Measurements from ENCODE around the gene LILRA6.

Gene LILRA6

DNA sequence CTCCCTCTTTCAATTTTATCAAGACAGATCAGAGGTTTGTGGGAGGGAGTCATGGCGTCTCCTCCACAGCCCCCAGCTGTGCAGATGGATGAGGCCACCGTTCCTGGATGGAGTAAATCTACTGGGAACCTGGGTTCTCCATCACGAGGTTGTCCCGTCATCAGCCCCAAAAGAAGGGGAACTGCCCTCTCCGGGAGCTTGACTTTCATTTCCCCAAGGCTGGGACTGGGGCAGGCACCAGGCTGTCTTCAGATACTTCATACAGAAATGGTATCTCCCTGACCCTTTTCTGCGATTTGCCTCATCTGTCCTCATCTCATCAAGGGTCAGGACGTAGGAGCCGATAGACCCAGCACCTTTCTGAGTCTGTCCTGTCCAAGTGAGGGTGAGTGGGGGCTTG lies 28.5 kb upstream of the LILRA6 start:
- TF ChIP-seq, protein P1, sequence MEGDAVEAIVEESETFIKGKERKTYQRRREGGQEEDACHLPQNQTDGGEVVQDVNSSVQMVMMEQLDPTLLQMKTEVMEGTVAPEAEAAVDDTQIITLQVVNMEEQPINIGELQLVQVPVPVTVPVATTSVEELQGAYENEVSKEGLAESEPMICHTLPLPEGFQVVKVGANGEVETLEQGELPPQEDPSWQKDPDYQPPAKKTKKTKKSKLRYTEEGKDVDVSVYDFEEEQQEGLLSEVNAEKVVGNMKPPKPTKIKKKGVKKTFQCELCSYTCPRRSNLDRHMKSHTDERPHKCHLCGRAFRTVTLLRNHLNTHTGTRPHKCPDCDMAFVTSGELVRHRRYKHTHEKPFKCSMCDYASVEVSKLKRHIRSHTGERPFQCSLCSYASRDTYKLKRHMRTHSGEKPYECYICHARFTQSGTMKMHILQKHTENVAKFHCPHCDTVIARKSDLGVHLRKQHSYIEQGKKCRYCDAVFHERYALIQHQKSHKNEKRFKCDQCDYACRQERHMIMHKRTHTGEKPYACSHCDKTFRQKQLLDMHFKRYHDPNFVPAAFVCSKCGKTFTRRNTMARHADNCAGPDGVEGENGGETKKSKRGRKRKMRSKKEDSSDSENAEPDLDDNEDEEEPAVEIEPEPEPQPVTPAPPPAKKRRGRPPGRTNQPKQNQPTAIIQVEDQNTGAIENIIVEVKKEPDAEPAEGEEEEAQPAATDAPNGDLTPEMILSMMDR (IDR thresholded peaks at IDR 0.05), result no peak

DNA sequence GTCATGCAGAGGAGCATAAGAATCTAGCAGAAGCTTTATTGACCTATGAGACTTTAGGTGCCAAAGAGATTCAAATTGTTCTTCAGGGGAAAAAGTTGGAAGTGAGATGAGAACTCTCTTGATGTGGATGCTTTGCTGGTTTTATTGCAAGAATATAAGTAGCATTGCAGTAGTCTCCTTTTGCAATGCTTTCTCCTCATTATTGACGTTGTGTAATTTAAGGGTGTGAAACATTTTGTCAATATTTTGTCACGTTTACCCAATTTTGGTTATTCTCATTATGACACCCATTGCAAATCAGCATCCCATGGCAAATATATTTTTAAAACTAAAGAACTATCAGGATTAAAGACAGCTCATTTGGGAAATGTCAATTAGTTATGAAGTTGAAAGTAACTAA lies 26.3 kb upstream of the LILRA6 start:
- TF ChIP-seq, protein P1 (IDR thresholded peaks at IDR 0.05), result no peak

DNA sequence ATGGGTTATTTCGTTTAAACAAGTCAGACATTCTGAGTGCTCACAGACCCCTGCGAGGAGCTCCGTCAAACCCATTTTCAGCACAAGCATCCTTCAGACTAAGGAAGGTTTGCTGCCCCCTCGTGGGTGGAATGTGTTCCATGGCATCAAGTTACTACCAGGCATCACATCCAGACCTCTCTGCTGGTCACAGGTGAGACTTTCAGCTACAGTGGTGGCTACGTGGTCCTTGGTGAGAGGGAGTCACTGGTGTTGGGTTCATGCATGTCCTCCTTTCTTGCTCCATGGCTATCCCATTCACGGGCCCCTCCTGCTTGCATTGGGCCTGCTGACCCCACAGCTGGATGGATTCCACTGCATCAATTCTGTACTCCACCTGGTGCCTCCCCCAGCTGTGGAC lies 23.5 kb upstream of the LILRA6 start:
- TF ChIP-seq, protein P1 (IDR thresholded peaks at IDR 0.05), result peak; percentile 79

DNA sequence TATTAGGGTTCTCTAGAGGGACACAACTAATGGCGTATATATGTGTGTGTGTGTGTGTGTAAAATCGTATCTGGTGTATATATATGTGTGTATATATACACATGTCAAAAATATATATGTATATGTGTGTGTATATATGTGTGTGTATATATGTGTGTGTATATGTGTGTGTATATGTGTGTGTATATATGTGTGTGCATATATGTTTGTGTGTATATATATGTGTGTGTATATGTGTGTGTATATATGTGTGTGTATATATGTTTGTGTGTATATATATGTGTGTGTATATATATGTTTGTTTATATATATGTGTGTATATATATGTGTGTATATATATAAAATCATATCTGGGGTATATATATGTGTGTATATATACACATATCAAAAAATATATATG lies 19.9 kb upstream of the LILRA6 start:
- TF ChIP-seq, protein P1 (IDR thresholded peaks at IDR 0.05), result no peak

DNA sequence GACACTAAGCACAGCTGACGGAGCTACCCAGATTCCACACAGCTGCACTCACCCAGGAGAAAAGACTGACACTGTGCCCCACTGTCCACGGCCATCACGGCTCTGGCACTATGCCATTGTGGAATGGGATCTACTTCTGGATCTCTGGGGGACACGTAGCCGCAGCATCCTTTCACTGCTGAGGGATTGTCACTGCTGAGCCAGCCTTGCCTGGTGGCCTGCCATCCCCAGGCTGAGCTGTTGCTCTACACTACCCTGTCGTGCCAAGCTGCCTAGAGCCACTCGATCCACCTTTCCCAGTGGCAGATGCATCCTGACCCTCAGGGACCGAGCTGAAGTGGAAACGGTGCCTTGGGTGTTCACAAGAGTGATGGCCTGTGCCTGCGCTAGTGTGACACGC lies 19.5 kb upstream of the LILRA6 start:
- TF ChIP-seq, protein P1 (IDR thresholded peaks at IDR 0.05), result no peak

DNA sequence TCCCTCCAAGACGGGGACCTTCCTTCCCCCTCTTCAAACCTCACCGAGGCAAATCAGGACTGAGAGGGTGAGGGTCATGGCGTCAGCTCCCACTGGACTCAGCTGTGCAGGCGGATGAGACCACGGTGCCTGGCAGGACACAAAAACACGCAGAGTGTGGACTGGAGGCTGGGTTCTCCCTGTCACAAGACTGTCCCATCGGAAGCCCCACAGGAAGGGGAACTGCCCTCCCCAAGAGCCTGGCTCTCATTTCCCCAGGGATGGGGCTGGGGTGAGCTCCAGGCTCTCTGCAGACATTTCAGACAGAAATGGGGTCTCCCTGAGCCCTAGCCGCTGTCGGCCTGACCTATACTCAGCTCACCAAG lies 14.5 kb upstream of the LILRA6 start, which contains the start of gene LILRB5:
LILRB5 (minus strand) TSS at position 158 of the 365 bp plus-strand sequence; CDS start at position 78, 80 bp downstream.
- TF ChIP-seq, protein P1 (IDR thresholded peaks at IDR 0.05), result no peak

DNA sequence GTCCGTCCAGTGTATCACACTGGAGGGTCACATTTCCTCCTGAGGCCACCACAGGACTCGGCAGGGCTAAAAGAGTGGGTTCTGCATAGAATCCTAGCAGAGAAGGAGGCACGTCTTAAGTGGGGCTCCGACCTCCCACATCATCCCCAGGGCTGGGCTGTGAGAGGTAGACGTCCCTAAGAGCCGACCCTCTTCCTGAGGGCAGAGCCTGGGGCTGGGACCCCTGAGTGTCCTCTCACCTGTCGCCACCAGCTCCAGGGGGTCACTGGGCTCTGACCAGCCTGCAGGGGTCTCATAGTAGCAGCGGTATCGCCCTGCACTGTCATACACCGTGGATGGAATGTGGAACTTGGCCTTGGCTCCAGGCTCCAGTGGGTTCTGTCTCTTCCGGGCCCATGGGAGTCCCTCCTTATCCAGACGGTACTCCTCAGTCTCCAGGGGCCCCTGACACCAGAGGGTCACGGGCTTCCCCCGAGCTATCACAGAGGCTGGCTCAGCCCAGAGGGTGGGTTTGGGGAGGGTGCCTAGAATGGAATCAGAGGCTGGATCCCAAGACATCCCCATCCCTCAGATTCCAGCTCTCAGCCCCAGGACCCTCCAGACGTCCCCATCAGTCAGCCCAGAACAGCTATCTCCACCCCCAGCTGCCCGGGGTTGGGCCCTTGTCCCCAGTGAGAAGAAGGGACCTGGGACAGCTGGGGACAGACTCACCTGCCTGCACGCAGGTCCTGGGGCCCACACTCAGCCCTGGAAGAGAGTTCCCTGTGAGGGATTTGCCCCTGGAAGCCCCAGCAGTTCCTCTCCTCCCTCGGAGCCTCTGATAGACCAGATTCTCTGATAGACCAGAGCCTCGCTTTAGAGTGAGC lies 13.9 kb upstream of the LILRA6 start:
- TF ChIP-seq, protein P1 (IDR thresholded peaks at IDR 0.05), result no peak
